Activated gamma-delta T cell treated with anti-CD3 and anti-CD28 coated beads, Interleukin-2, amount 50 U/mL, for 16 hours (primary cell): ENCODE data around the gene CNDP2.

Experiments
- DNase-seq: peaks from one replicate; pipeline ENCODE4 v3.0.0-alpha.2; 2020; ENCODE audit warnings: low read depth

The CNDP2 gene

DNA sequence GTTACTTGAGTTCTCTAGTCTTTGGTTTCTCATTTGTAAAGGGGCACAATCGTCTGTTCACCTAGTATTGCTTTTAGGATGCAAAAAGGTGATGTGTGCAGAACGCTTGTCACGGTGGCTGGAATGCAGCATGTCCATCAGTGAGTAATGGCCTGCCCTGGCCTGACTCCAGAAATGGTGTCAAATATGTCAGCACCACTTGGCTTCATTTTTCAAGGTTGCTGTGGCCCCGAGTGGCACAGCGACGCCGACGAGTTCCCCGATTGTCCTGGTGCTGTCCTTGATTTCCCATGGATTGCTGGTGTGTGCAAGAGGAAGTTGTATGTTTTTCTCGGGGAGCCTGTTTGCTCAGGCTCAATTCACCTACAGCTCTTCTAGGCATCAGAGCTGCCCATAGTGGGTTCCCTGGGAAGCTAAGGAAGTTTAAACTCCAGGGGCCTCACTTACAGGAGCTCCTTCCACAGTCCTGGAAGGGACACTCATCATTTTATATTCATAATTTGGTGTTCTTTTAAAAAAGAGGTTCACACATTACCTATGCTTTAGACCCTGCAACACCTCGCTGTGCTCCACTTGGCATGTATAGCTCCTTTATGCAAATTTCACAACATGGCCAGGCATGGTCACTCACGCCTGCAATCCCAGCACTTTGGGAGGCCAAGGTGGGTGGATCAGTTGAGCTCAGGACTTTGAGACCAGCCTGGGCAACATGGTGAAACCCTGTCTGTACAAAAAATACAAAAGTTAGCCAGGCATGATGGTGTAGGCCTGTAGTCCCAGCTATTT lies 75.9 kb downstream of the CNDP2 start:
- no peak for DNase-seq

GRCh38 chr18:74573053-74573452 lies 76.9 kb downstream of the CNDP2 start:
- no peak for DNase-seq
